Mammary epithelial cell (primary cell): ENCODE data around the gene DPP9.

Experiments
- CTCF ChIP-seq, 2 donors: IDR thresholded peaks in 1 of 2; conservative IDR thresholded peaks in 1 of 2; 2 replicates each; pipeline ENCODE4 v1.5.1; 2011 to 2012; ENCODE audit warnings: inconsistent platforms in 2 of 2, low read length in 2 of 2, mild to moderate bottlenecking in 2 of 2, control low read depth in 1 of 2, low read depth in 1 of 2; ENCODE audit not compliant: insufficient read depth in 1 of 2; ENCODE audit errors: extremely low read depth in 1 of 2
- EZH2 ChIP-seq: IDR thresholded peaks from 2 replicates; pipeline ENCODE4 v1.6.1; 2012; ENCODE audit warnings: low read length, inconsistent platforms, borderline replicate concordance

- TF ChIP-seq CTCF (conservative IDR thresholded peaks at IDR 0.05 in 1 of 2, IDR thresholded peaks at IDR 0.05 in 1 of 2; ENCODE audit: extremely low read depth in 1 of 2, insufficient read depth in 1 of 2, low read depth in 1 of 2, low read length in 2 of 2) (no peak), EZH2 (no peak)
Observed at GRCh38 chr19:4664642-4665041, 59.0 kb downstream of the DPP9 start.
